A549 (cell line): ENCODE results near the gene TMEM107.

Experiments
- ESRRA ChIP-seq: fragments of 150-350 bp; IDR thresholded peaks from 2 replicates; pipeline ENCODE4 v1.6.1; 2014; ENCODE audit warnings: mild to moderate bottlenecking, low read length, borderline replicate concordance
- MYC ChIP-seq: IDR thresholded peaks from 2 replicates; pipeline ENCODE4 v1.6.1; 2012; ENCODE audit warnings: mild to moderate bottlenecking, inconsistent platforms, low read length, improper control_type of control experiment, borderline replicate concordance
- NPAS2 ChIP-seq: fragments of 250-450 bp; sonication (Bioruptor Pico); IDR thresholded peaks from 2 replicates; pipeline ENCODE4 v1.8.0; 2022; ENCODE audit warnings: mild to moderate bottlenecking, moderate library complexity, borderline replicate concordance
- POLR2A ChIP-seq: IDR thresholded peaks from 2 replicates; pipeline ENCODE4 v1.6.1; 2012; ENCODE audit warnings: mild to moderate bottlenecking, low read length
- TF ChIP-seq, protein P1 (sequence below): fragments of >200 bp; sonication (Bioruptor Twin); formaldehyde crosslinking; IDR thresholded peaks from 3 replicates; pipeline ENCODE4 v1.5.1; 2016
- TF ChIP-seq, protein P2 (sequence below): fragments of 450-650 bp; IDR thresholded peaks from 2 replicates; pipeline ENCODE4 v1.6.1; 2014; ENCODE audit warnings: antibody characterized with exemption

DNA sequence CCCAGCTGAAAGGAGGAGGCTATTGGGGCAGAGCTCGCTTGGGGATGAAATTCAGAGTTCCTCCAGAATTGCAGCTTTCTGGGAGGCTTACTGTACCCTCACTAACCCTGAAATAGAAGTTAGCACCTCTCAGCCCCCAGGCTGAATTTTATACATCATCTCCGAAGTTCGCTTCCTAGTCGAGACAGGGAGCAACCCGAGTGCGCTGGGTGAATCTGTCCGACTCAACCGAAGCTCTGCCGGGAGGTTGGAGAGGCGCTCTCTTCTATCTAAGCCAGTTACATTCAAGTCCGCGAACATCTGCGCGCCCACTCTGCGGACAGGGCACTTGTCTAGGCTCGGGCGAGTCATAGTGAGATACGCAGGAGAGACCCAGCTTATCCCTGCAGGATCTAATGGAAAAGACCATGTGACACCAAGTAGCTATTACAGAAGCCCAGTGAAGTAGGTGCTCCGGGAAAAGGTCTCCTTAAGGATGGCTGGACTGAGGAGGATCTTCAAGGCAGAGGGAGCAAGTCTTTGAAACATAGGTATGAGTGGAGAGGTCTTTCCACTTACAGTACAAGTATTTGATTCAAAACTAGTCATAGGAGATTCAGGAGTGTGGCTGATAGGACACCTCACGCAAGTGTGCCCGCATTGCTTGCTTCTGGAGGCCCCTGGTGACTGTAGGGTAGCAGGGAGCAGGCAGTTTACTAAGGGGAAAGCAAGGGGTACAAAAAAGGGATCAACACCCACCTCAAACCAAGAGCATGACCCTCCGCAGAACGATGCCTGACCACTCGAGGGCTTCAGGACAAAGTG, 51.6 kb downstream of the TMEM107 start:
- no peak for TF ChIP-seq ESRRA
- TF ChIP-seq, protein P1, sequence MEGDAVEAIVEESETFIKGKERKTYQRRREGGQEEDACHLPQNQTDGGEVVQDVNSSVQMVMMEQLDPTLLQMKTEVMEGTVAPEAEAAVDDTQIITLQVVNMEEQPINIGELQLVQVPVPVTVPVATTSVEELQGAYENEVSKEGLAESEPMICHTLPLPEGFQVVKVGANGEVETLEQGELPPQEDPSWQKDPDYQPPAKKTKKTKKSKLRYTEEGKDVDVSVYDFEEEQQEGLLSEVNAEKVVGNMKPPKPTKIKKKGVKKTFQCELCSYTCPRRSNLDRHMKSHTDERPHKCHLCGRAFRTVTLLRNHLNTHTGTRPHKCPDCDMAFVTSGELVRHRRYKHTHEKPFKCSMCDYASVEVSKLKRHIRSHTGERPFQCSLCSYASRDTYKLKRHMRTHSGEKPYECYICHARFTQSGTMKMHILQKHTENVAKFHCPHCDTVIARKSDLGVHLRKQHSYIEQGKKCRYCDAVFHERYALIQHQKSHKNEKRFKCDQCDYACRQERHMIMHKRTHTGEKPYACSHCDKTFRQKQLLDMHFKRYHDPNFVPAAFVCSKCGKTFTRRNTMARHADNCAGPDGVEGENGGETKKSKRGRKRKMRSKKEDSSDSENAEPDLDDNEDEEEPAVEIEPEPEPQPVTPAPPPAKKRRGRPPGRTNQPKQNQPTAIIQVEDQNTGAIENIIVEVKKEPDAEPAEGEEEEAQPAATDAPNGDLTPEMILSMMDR, result no peak
- TF ChIP-seq, protein P2, sequence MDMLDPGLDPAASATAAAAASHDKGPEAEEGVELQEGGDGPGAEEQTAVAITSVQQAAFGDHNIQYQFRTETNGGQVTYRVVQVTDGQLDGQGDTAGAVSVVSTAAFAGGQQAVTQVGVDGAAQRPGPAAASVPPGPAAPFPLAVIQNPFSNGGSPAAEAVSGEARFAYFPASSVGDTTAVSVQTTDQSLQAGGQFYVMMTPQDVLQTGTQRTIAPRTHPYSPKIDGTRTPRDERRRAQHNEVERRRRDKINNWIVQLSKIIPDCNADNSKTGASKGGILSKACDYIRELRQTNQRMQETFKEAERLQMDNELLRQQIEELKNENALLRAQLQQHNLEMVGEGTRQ, result peak; percentile 33; the same call in 1 of the 2 replicates
- TF ChIP-seq POLR2A, result no peak
- TF ChIP-seq MYC, result no peak
- no peak for TF ChIP-seq NPAS2 (CRISPR knock-in tag)
